Measurements from ENCODE around the gene IRS1.

DNA sequence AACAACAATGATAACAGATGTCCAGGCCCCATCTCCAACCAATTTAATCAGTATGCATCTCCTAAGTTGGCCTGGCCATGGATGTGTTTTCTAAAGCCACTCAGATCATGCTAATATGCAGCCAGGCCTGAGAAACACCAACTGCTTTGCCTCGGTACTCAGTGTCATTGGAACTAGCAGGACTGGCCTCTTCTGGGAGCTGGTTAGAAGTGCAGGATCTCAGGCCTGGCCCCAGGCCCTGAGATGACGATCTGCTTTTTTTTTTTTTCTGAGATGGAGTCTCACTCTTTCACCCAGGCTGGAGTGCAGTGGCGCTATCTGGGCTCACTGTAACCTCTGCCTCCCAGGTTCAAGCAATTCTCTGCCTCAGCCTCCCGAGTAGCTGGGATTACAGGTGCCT is 69.1 kb downstream of the IRS1 start:
- TF ChIP-seq, protein P1, sequence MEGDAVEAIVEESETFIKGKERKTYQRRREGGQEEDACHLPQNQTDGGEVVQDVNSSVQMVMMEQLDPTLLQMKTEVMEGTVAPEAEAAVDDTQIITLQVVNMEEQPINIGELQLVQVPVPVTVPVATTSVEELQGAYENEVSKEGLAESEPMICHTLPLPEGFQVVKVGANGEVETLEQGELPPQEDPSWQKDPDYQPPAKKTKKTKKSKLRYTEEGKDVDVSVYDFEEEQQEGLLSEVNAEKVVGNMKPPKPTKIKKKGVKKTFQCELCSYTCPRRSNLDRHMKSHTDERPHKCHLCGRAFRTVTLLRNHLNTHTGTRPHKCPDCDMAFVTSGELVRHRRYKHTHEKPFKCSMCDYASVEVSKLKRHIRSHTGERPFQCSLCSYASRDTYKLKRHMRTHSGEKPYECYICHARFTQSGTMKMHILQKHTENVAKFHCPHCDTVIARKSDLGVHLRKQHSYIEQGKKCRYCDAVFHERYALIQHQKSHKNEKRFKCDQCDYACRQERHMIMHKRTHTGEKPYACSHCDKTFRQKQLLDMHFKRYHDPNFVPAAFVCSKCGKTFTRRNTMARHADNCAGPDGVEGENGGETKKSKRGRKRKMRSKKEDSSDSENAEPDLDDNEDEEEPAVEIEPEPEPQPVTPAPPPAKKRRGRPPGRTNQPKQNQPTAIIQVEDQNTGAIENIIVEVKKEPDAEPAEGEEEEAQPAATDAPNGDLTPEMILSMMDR (IDR thresholded peaks at IDR 0.05) = no peak
- TF ChIP-seq POLR2A (IDR thresholded peaks at IDR 0.05) = no peak
- no peak for TF ChIP-seq POLR2AphosphoS5 (IDR thresholded peaks at IDR 0.05)
